HepG2 (cell line): ENCODE results near the gene MRPL34. TPM values are rescaled to one million over a fixed set of nuclear protein-coding genes. Genes with fewer than 3 reads are reported as not detected.

Experiments
- ARNT ChIP-seq: fragments of 450-650 bp; IDR thresholded peaks from 2 replicates; pipeline ENCODE4 v1.6.1; 2017
- GATAD2A ChIP-seq: IDR thresholded peaks from 2 replicates; pipeline ENCODE4 v1.6.1; 2016
- KDM4B ChIP-seq: sonication (generic); formaldehyde crosslinking; IDR thresholded peaks from 2 replicates; pipeline ENCODE4 v1.4.0; 2020; ENCODE audit warnings: missing genetic modification reagents
- ONECUT2 ChIP-seq: sonication (generic); formaldehyde crosslinking; IDR thresholded peaks from 2 replicates; pipeline ENCODE4 v1.4.0; 2020; ENCODE audit warnings: missing genetic modification reagents
- PHF21A ChIP-seq: sonication (generic); formaldehyde crosslinking; IDR thresholded peaks from 2 replicates; pipeline ENCODE4 v1.5.0; 2020; ENCODE audit warnings: mild to moderate bottlenecking, missing genetic modification reagents
- POLR2A ChIP-seq, 2 experiments: IDR thresholded peaks; 2 replicates each; pipeline ENCODE4 v1.6.1; 2011; ENCODE audit warnings: low read depth in 2 of 2, low read length in 2 of 2, mild to moderate bottlenecking in 1 of 2, moderate library complexity in 1 of 2; ENCODE audit not compliant: insufficient read depth in 1 of 2
- SMARCC2 ChIP-seq: fragments of 450-650 bp; IDR thresholded peaks from 2 replicates; pipeline ENCODE4 v1.6.1; 2017; ENCODE audit warnings: antibody characterized with exemption, mild to moderate bottlenecking
- SMYD3 ChIP-seq: sonication (generic); formaldehyde crosslinking; IDR thresholded peaks from 2 replicates; pipeline ENCODE4 v1.8.1; 2023; ENCODE audit warnings: mild to moderate bottlenecking, missing genetic modification reagents
- SRSF9 ChIP-seq: fragments of 200-400 bp; formaldehyde crosslinking; IDR thresholded peaks from 2 replicates; pipeline ENCODE4 v1.6.1; 2018; ENCODE audit warnings: borderline replicate concordance, mild to moderate bottlenecking, low read depth, low read length; ENCODE audit not compliant: insufficient read depth, poor library complexity, severe bottlenecking
- XRCC5 ChIP-seq: fragments of 200-400 bp; formaldehyde crosslinking; optimal IDR thresholded peaks from 2 replicates; pipeline ENCODE3; 2017; ENCODE audit warnings: mild to moderate bottlenecking, low read length
- ZBTB7B ChIP-seq: sonication (generic); formaldehyde crosslinking; IDR thresholded peaks from 2 replicates; pipeline ENCODE4 v1.4.0; 2020; ENCODE audit warnings: missing genetic modification reagents
- ZFP37 ChIP-seq: sonication (generic); formaldehyde crosslinking; IDR thresholded peaks from 2 replicates; pipeline ENCODE4 v1.4.0; 2020; ENCODE audit warnings: missing genetic modification reagents, borderline replicate concordance
- ZFY ChIP-seq: sonication (generic); formaldehyde crosslinking; IDR thresholded peaks from 2 replicates; pipeline ENCODE4 v1.4.0; 2020; ENCODE audit warnings: missing genetic modification reagents
- ZNF354B ChIP-seq: sonication (generic); formaldehyde crosslinking; IDR thresholded peaks from 2 replicates; pipeline ENCODE4 v1.8.0; 2022; ENCODE audit warnings: mild to moderate bottlenecking, missing genetic modification reagents
- ZNF382 ChIP-seq: sonication (generic); formaldehyde crosslinking; IDR thresholded peaks from 2 replicates; pipeline ENCODE4 v1.5.0; 2020; ENCODE audit warnings: missing genetic modification reagents, mild to moderate bottlenecking, borderline replicate concordance
- ZNF713 ChIP-seq: sonication (generic); formaldehyde crosslinking; IDR thresholded peaks from 2 replicates; pipeline ENCODE4 v1.4.0; 2020; ENCODE audit warnings: mild to moderate bottlenecking, missing genetic modification reagents
- ZNF772 ChIP-seq: sonication (generic); formaldehyde crosslinking; IDR thresholded peaks from 2 replicates; pipeline ENCODE4 v1.5.0; 2020; ENCODE audit warnings: mild to moderate bottlenecking, missing genetic modification reagents
- polyA plus RNA-seq, 8 experiments: library from polyadenylated mRNA; depleted of rRNA in 3 of 8; stranded (reverse) in 7 of 8; unstranded in 1 of 8; fragments of >200 nt; fragmentation: Illumina TruSeq in 4 of 8; extraction: Trizol in 4 of 8; gene quantifications; 2 replicates each; pipeline versions ENCODE4 v1.2.1 to v1.2.3, GENCODE V29; 2011 to 2016; ENCODE audit warnings: low read depth in 4 of 8, missing spikeins in 1 of 8, mixed read lengths in 1 of 8; ENCODE audit not compliant: insufficient read depth in 1 of 8
- total RNA-seq, 5 experiments: library from RNA; depleted of rRNA; stranded (reverse); fragments of >200 nt; fragmentation: Illumina TruSeq; extraction: Trizol; gene quantifications; 2 replicates each; pipeline ENCODE4 v1.2.3, GENCODE V29; 2016; ENCODE audit warnings: low read depth in 1 of 5
- TF ChIP-seq, protein P1 (sequence below): sonication (generic); formaldehyde crosslinking; IDR thresholded peaks from 2 replicates; pipeline ENCODE4 v1.4.0; 2020; ENCODE audit warnings: missing genetic modification reagents
- TF ChIP-seq, protein P2 (sequence below): IDR thresholded peaks from 2 replicates; pipeline ENCODE4 v1.6.1; 2016; ENCODE audit warnings: missing genetic modification reagents, missing compliant biosample characterization
- TF ChIP-seq, protein P3 (sequence below): sonication (generic); formaldehyde crosslinking; IDR thresholded peaks from 2 replicates; pipeline ENCODE4 v1.9.0; 2022; ENCODE audit warnings: low read depth, missing genetic modification reagents
- TF ChIP-seq, protein P4 (sequence below): sonication (generic); formaldehyde crosslinking; IDR thresholded peaks from 2 replicates; pipeline ENCODE4 v1.8.0; 2022; ENCODE audit warnings: low read depth, missing genetic modification reagents
- TF ChIP-seq, protein P5 (sequence below): IDR thresholded peaks from 2 replicates; pipeline ENCODE4 v1.6.1; 2012; ENCODE audit warnings: low read depth, low read length, improper control_type of control experiment
- TF ChIP-seq, protein P6 (sequence below): sonication (generic); formaldehyde crosslinking; IDR thresholded peaks from 2 replicates; pipeline ENCODE4 v1.5.0; 2020; ENCODE audit warnings: missing genetic modification reagents

MRPL34 gene
- total and polyA plus RNA-seq, 2 of the 13 experiments (the other 11 are each of a cell fraction or from before 2014, with no cell fraction given): 74.0 to 77.3 TPM

DNA sequence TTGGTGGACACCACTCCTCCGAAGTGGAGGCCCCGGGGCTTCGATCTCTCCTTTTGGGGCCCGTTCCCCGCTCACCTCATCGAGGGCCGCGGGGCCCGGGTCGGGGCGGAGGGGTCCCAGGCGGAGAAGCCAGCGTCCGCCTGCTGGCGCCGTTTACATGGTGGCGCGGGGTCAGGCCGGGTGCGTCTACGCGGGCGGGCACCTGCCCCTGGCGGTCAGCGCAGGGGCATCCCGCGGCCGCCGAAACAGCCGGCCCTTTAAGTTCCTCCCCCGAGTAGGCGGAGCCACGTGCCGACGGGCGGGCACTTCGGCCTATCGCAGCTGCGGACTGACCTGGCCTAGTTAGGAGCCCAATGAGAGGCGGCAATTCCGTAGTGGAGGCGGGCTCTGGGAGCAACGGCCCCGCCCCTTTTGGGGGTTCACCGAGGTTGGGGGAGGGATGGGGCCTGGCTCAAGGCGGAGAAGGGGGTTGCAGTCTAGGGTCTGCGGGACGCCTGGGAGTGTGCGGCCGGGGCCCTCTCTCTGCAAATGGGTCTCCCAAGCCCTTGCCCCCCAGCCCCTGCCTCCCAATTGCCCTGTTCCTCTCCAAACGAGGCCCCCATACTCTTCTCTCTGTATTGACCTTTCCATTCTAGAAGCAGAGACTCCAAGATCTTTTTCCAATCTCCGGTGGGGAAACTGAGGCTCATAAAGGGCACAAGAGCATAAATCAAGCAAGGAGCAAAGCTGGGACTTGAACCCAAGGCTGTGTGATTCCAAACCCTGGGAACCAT is 2.3 kb upstream of the MRPL34 start, which contains the start of gene ABHD8 (continued):
- TF ChIP-seq, protein P1, sequence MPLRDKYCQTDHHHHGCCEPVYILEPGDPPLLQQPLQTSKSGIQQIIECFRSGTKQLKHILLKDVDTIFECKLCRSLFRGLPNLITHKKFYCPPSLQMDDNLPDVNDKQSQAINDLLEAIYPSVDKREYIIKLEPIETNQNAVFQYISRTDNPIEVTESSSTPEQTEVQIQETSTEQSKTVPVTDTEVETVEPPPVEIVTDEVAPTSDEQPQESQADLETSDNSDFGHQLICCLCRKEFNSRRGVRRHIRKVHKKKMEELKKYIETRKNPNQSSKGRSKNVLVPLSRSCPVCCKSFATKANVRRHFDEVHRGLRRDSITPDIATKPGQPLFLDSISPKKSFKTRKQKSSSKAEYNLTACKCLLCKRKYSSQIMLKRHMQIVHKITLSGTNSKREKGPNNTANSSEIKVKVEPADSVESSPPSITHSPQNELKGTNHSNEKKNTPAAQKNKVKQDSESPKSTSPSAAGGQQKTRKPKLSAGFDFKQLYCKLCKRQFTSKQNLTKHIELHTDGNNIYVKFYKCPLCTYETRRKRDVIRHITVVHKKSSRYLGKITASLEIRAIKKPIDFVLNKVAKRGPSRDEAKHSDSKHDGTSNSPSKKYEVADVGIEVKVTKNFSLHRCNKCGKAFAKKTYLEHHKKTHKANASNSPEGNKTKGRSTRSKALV: 0 out of 2 replicates have a peak, but pooled peaks have one; percentile 42
- TF ChIP-seq, protein P2, sequence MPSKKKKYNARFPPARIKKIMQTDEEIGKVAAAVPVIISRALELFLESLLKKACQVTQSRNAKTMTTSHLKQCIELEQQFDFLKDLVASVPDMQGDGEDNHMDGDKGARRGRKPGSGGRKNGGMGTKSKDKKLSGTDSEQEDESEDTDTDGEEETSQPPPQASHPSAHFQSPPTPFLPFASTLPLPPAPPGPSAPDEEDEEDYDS (CRISPR knock-in tag): peak; percentile 96
- TF ChIP-seq, protein P3, sequence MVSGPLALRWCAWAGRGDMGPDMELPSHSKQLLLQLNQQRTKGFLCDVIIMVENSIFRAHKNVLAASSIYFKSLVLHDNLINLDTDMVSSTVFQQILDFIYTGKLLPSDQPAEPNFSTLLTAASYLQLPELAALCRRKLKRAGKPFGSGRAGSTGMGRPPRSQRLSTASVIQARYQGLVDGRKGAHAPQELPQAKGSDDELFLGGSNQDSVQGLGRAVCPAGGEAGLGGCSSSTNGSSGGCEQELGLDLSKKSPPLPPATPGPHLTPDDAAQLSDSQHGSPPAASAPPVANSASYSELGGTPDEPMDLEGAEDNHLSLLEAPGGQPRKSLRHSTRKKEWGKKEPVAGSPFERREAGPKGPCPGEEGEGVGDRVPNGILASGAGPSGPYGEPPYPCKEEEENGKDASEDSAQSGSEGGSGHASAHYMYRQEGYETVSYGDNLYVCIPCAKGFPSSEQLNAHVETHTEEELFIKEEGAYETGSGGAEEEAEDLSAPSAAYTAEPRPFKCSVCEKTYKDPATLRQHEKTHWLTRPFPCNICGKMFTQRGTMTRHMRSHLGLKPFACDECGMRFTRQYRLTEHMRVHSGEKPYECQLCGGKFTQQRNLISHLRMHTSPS (CRISPR knock-in tag): peak; percentile 61
- TF ChIP-seq PHF21A (CRISPR knock-in tag): 0 out of 2 replicates have a peak, but pooled peaks have one; percentile 41
- TF ChIP-seq, protein P4, sequence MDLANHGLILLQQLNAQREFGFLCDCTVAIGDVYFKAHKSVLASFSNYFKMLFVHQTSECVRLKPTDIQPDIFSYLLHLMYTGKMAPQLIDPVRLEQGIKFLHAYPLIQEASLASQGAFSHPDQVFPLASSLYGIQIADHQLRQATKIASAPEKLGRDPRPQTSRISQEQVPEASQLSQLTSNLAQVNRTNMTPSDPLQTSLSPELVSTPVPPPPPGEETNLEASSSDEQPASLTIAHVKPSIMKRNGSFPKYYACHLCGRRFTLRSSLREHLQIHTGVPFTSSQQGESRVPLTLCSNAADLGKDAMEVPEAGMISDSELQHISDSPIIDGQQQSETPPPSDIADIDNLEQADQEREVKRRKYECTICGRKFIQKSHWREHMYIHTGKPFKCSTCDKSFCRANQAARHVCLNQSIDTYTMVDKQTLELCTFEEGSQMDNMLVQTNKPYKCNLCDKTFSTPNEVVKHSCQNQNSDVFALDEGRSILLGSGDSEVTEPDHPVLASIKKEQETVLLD (CRISPR knock-in tag): no peak
- TF ChIP-seq ONECUT2: no peak
- peak; percentile 22; the same call in 1 of the 2 replicates for TF ChIP-seq GATAD2A
- TF ChIP-seq ZNF382 (CRISPR knock-in tag): no peak
- peak; percentile 51 for TF ChIP-seq XRCC5
- TF ChIP-seq KDM4B (CRISPR knock-in tag): no peak
- TF ChIP-seq ZNF713 (CRISPR knock-in tag): no peak
- TF ChIP-seq ZNF354B: no peak
- TF ChIP-seq POLR2A (IDR thresholded peaks at IDR 0.05; ENCODE audit: insufficient read depth in 1 of 2, low read depth in 2 of 2, low read length in 2 of 2): peak in 1 of 2 experiments; percentile 77; a peak in 2 of 4 replicates
- TF ChIP-seq, protein P5, sequence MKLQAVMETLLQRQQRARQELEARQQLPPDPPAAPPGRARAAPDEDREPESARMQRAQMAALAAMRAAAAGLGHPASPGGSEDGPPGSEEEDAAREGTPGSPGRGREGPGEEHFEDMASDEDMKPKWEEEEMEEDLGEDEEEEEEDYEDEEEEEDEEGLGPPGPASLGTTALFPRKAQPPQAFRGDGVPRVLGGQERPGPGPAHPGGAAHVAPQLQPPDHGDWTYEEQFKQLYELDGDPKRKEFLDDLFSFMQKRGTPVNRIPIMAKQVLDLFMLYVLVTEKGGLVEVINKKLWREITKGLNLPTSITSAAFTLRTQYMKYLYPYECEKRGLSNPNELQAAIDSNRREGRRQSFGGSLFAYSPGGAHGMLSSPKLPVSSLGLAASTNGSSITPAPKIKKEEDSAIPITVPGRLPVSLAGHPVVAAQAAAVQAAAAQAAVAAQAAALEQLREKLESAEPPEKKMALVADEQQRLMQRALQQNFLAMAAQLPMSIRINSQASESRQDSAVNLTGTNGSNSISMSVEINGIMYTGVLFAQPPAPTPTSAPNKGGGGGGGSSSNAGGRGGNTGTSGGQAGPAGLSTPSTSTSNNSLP: no peak
- no peak for TF ChIP-seq SMYD3 (CRISPR knock-in tag)
- no peak for TF ChIP-seq SMARCC2
- TF ChIP-seq SRSF9: no peak
- TF ChIP-seq, protein P6, sequence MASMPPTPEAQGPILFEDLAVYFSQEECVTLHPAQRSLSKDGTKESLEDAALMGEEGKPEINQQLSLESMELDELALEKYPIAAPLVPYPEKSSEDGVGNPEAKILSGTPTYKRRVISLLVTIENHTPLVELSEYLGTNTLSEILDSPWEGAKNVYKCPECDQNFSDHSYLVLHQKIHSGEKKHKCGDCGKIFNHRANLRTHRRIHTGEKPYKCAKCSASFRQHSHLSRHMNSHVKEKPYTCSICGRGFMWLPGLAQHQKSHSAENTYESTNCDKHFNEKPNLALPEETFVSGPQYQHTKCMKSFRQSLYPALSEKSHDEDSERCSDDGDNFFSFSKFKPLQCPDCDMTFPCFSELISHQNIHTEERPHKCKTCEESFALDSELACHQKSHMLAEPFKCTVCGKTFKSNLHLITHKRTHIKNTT (CRISPR knock-in tag): no peak
- TF ChIP-seq ZBTB7B: peak; percentile 71
- peak; percentile 83 for TF ChIP-seq ZNF772 (CRISPR knock-in tag)
- no peak for TF ChIP-seq ZFP37 (CRISPR knock-in tag)
- TF ChIP-seq ZFY: peak; percentile 83
- no peak for TF ChIP-seq ARNT
